ENCODE data around the gene TMEM198. TPM values are rescaled to one million over a fixed set of nuclear protein-coding genes. Genes with fewer than 3 reads are reported as not detected.
A peak's percentile ranks its signal among the peaks of the same experiment; 100 is the strongest.

Gene TMEM198
- total and polyA plus RNA-seq, 9 of the 15 experiments (the other 6 are each of a cell fraction or from before 2014, with no cell fraction given) = 0.03 to 3.8 (median 1.0) TPM

DNA sequence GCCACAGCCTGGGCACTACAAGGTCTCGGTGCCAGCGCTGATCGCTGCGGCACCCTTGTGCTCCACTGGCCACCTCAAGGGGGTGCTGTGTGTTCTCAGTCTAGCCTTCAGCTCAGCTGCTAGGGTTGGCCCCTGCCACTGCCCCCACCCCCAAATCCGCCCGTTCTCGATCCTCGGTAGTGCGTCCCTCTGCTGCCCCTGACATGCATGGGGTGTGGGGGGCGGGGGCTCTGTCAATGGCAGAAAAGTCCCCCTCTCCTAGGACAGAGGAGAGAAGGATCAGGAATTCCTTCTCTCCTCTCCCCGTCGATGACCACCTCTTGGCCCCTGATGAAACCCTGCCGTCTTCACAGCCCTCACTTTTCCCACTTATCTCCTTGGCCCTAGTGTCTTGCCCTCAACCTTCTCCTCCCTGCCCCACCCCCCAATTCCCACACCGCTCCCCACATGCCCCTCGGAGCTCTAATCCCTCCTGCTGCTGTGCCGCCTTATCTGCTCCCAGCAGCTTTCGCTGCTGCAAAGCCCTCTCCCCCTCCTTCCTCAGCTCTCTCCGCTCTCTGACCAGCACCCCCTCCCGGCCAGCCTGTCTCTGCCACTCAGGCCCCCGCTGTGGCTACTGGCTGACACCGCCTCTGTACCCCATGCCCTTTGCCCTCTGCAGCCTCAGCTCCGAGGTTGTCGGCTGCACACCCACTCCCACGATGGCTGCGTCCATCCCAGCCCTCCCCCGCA is 33.9 kb upstream of the TMEM198 start (continued):
- TF ChIP-seq CUX1 (CRISPR knock-in tag; IDR thresholded peaks at IDR 0.05) = no peak
- TF ChIP-seq POLR2H (tag; IDR thresholded peaks at IDR 0.05; ENCODE audit: low read depth) = no peak
- TF ChIP-seq RAD51 (IDR thresholded peaks at IDR 0.05; ENCODE audit: borderline replicate concordance, low read depth) = no peak
- TF ChIP-seq CCNT2 (IDR thresholded peaks at IDR 0.05; ENCODE audit: borderline replicate concordance, extremely low read depth, insufficient read length, low read depth, low read length) = peak; percentile 94
- peak; percentile 77; the same call in 1 of the 2 replicates for TF ChIP-seq ESRRA (IDR thresholded peaks at IDR 0.05; ENCODE audit: borderline replicate concordance, low read depth)
- TF ChIP-seq SMAD3 (CRISPR knock-in tag; conservative IDR thresholded peaks at IDR 0.05) = no peak; the same call in 1 of the 2 replicates
- TF ChIP-seq, protein P1, sequence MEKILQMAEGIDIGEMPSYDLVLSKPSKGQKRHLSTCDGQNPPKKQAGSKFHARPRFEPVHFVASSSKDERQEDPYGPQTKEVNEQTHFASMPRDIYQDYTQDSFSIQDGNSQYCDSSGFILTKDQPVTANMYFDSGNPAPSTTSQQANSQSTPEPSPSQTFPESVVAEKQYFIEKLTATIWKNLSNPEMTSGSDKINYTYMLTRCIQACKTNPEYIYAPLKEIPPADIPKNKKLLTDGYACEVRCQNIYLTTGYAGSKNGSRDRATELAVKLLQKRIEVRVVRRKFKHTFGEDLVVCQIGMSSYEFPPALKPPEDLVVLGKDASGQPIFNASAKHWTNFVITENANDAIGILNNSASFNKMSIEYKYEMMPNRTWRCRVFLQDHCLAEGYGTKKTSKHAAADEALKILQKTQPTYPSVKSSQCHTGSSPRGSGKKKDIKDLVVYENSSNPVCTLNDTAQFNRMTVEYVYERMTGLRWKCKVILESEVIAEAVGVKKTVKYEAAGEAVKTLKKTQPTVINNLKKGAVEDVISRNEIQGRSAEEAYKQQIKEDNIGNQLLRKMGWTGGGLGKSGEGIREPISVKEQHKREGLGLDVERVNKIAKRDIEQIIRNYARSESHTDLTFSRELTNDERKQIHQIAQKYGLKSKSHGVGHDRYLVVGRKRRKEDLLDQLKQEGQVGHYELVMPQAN (IDR thresholded peaks at IDR 0.05; ENCODE audit: borderline replicate concordance) = peak; percentile 70; the same call in 1 of the 2 replicates
- no peak for TF ChIP-seq RBM34 (IDR thresholded peaks at IDR 0.05; ENCODE audit: borderline replicate concordance, insufficient read depth, low read length)
- no peak for TF ChIP-seq THRAP3 (IDR thresholded peaks at IDR 0.05; ENCODE audit: borderline replicate concordance)
- TF ChIP-seq BCOR (IDR thresholded peaks at IDR 0.05) = peak; percentile 96
- peak; percentile 99 for TF ChIP-seq HMGN3 (IDR thresholded peaks at IDR 0.05; ENCODE audit: borderline replicate concordance, extremely low read depth, insufficient read length, low read depth, low read length)
- TF ChIP-seq XRCC3 (IDR thresholded peaks at IDR 0.05) = no peak
- TF ChIP-seq ZFX (CRISPR knock-in tag; IDR thresholded peaks at IDR 0.05) = no peak
- TF ChIP-seq CCAR2 (IDR thresholded peaks at IDR 0.05; ENCODE audit: low read depth, low read length) = 0 out of 2 replicates have a peak, but pooled peaks have one; percentile 38
- TF ChIP-seq KDM4B (IDR thresholded peaks at IDR 0.05; ENCODE audit: borderline replicate concordance in 2 of 2, low read depth in 1 of 2) = peak in 1 of 2 experiments; percentile 83; a peak in 2 of 4 replicates
- 0 out of 2 replicates have a peak, but pooled peaks have one; percentile 4 for TF ChIP-seq ZNF584 (CRISPR knock-in tag; IDR thresholded peaks at IDR 0.05; ENCODE audit: low read depth)

All from K562 (cell line).